OCI-LY7 (cell line): ENCODE results near the gene EIPR1. TPM values are rescaled to one million over a fixed set of nuclear protein-coding genes. Genes with fewer than 3 reads are reported as not detected.

ENCODE experiments used
- BruUV-seq: library from RNA; stranded (reverse); fragments of 400-500 nt; replicated peaks from 2 replicates; lab custom pipeline; 2021; lab: Mats Ljungman, UMichigan
- CTCF ChIA-PET: fragments of 300-600 bp; sonication (Branson Sonifier 250); formaldehyde crosslinking; loops from one replicate; lab custom pipeline; 2022; ENCODE audit warnings: antibody characterized with exemption; ENCODE audit not compliant: unreplicated experiment; lab: Charles Lee
- POLR2A ChIA-PET: fragments of 300-600 bp; sonication (Branson Sonifier 250); formaldehyde crosslinking; loops from one replicate; lab custom pipeline; 2022; ENCODE audit warnings: antibody characterized with exemption; lab: Charles Lee
- DNase-seq: peaks from one replicate; pipeline ENCODE4 v3.0.0-alpha.2; 2015; ENCODE audit warnings: low spot score
- H2AFZ ChIP-seq: fragments of 200-600 bp; sonication (generic), shearing (Covaris generic); 2 replicates; pipeline ENCODE4 v1.6.1; 2014; ENCODE audit warnings: mild to moderate bottlenecking, antibody characterized with exemption, low read length, moderate library complexity
- H3K27ac ChIP-seq: fragments of 200-600 bp; sonication (generic); 2 replicates; pipeline ENCODE4 v1.5.1; 2014; ENCODE audit warnings: mixed run types, low read depth, mild to moderate bottlenecking, moderate library complexity, low read length, inconsistent platforms; ENCODE audit not compliant: poor library complexity, severe bottlenecking
- H3K36me3 ChIP-seq: fragments of 200-600 bp; sonication (generic); 2 replicates; pipeline ENCODE4 v1.6.1; 2014; ENCODE audit warnings: mild to moderate bottlenecking, antibody characterized with exemption, low read length, moderate library complexity, mixed read lengths; ENCODE audit not compliant: insufficient read depth
- H3K4me1 ChIP-seq: fragments of 200-600 bp; sonication (generic); 2 replicates; pipeline ENCODE4 v1.5.1; 2014; ENCODE audit warnings: mild to moderate bottlenecking, low read length; ENCODE audit not compliant: insufficient read depth, poor library complexity, severe bottlenecking
- H3K4me2 ChIP-seq: fragments of 200-600 bp; sonication (generic); 2 replicates; pipeline ENCODE4 v1.6.1; 2014; ENCODE audit warnings: mild to moderate bottlenecking, low read length
- H3K4me3 ChIP-seq: fragments of 200-600 bp; sonication (generic); 2 replicates; pipeline ENCODE4 v1.5.1; 2014; ENCODE audit warnings: mild to moderate bottlenecking, low read depth, low read length; ENCODE audit not compliant: poor library complexity, severe bottlenecking
- H3K79me2 ChIP-seq: fragments of 200-600 bp; sonication (generic); 2 replicates; pipeline ENCODE4 v1.6.1; 2016; ENCODE audit warnings: low read depth, mild to moderate bottlenecking, low read length, moderate library complexity, mixed read lengths; ENCODE audit not compliant: insufficient read depth
- H3K9me2 ChIP-seq: fragments of 200-600 bp; sonication (generic); 2 replicates; pipeline ENCODE4 v1.6.1; 2016; ENCODE audit warnings: mild to moderate bottlenecking, low read length, mixed read lengths; ENCODE audit not compliant: insufficient read depth
- H3K9me3 ChIP-seq: fragments of 200-600 bp; sonication (generic); 2 replicates; pipeline ENCODE4 v1.6.1; 2014; ENCODE audit warnings: mild to moderate bottlenecking, mixed run types, low read length, mixed read lengths
- H4K20me1 ChIP-seq: fragments of 200-600 bp; sonication (generic); 2 replicates; pipeline ENCODE4 v1.6.1; 2014; ENCODE audit warnings: mild to moderate bottlenecking, antibody characterized with exemption, low read length, moderate library complexity, mixed read lengths; ENCODE audit not compliant: insufficient read depth
- EZH2phosphoT487 ChIP-seq: fragments of 200-600 bp; sonication (generic); IDR thresholded peaks from 2 replicates; pipeline ENCODE4 v1.6.1; 2018; ENCODE audit warnings: low read depth, borderline replicate concordance, mild to moderate bottlenecking, mixed run types, antibody characterized with exemption, low read length, moderate library complexity, mixed read lengths
- intact Hi-C: fragments of 100-400 bp; cut with micrococcal nuclease; formaldehyde crosslinking; loops from one replicate; pipeline ENCODE4 v1.10.0; 2022; ENCODE audit not compliant: unreplicated experiment
- total RNA-seq, 2 experiments: library from RNA; depleted of rRNA in 1 of 2; stranded (reverse); fragments of >200 nt in 1 of 2; shearing (Covaris generic) in 1 of 2; gene quantifications; 2 replicates each; pipeline ENCODE4 v1.2.3, GENCODE V29; 2014 to 2022
- TF ChIP-seq, protein P1 (sequence below): fragments of 200-600 bp; sonication (generic); conservative IDR thresholded peaks from 2 replicates; pipeline ENCODE4 v1.5.1; 2014; ENCODE audit warnings: mild to moderate bottlenecking, antibody characterized with exemption, low read length, moderate library complexity, mixed read lengths

The EIPR1 gene
- total RNA-seq, 2 experiments from 2014 or later = 60.5 to 61.7 TPM

- no peaks in the 10 kb centered on the region for H3K9me3 ChIP-seq
- DNase-seq = no peak
Measured at GRCh38 chr2:3301001-3301400, 76.6 kb downstream of the EIPR1 start.

GRCh38 chr2:3300224-3300995, 77.2 kb downstream of the EIPR1 start:
- Histone ChIP-seq H3K4me1 (peaks cover 8% of the 10 kb centered on the region), H3K4me2 (no peak overlapping the region), H3K27ac (no peak overlapping the region), H3K36me3 (peaks cover 25% of the 10 kb centered on the region), H3K4me3 (no peak overlapping the region), H3K9me3 (no peaks in the 10 kb centered on the region), H3K9me2 (no peaks in the 10 kb centered on the region), H3K79me2 (no peaks in the 10 kb centered on the region), H4K20me1 (no peaks in the 10 kb centered on the region), H2AFZ (no peak overlapping the region)
- TF ChIP-seq, protein P1, sequence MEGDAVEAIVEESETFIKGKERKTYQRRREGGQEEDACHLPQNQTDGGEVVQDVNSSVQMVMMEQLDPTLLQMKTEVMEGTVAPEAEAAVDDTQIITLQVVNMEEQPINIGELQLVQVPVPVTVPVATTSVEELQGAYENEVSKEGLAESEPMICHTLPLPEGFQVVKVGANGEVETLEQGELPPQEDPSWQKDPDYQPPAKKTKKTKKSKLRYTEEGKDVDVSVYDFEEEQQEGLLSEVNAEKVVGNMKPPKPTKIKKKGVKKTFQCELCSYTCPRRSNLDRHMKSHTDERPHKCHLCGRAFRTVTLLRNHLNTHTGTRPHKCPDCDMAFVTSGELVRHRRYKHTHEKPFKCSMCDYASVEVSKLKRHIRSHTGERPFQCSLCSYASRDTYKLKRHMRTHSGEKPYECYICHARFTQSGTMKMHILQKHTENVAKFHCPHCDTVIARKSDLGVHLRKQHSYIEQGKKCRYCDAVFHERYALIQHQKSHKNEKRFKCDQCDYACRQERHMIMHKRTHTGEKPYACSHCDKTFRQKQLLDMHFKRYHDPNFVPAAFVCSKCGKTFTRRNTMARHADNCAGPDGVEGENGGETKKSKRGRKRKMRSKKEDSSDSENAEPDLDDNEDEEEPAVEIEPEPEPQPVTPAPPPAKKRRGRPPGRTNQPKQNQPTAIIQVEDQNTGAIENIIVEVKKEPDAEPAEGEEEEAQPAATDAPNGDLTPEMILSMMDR = no peak
- TF ChIP-seq EZH2phosphoT487 = no peak
- ChIA-PET POLR2A (no interaction called here), CTCF (no interaction called here)
- intact Hi-C loops = loop anchor here (5.0 to 10.0 kb wide), 2 partner anchors 296 to 458 kb away; no protein-coding TSS in a partner anchor
- DNase-seq = no peak
- BruUV-seq = no TSS peak

More at GRCh38 chr2:3301001-3301400, 76.6 kb downstream of the EIPR1 start:
- Histone ChIP-seq H3K36me3 (peaks cover 25% of the 10 kb centered on the region), H3K9me2 (no peaks in the 10 kb centered on the region), H3K79me2 (no peaks in the 10 kb centered on the region), H3K4me1 (peaks cover 8% of the 10 kb centered on the region), H2AFZ (no peak overlapping the region), H3K27ac (no peak overlapping the region), H4K20me1 (no peaks in the 10 kb centered on the region), H3K4me2 (no peak overlapping the region), H3K4me3 (no peak overlapping the region)
- POLR2A ChIA-PET = no interaction called here
- CTCF ChIA-PET = no interaction called here
- intact Hi-C loops = loop anchor here (5.0 to 10.0 kb wide), 2 partner anchors 296 to 459 kb away; no protein-coding TSS in a partner anchor
- BruUV-seq = no TSS peak
- no peak for TF ChIP-seq EZH2phosphoT487
- TF ChIP-seq, protein P1 = no peak

DNA sequence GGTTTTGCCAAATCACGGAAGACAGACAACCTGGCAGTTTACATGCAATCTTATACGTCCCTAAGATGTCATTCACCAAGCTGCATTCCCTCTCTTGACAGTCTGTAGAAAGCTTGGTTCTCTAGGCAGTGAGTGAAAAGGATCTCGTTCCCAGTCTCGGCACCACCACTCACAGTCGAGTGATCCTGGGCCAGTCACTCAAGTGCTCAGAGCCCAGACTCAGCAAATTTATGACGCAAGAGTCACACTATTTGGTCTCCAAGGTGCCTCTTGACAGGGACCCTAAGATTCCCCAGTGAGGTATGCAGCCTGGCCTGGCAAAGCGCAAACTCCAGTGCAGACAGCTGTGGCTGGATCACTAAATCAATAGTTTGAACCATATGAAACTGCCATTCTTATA, 77.9 kb downstream of the EIPR1 start:
- Histone ChIP-seq H3K36me3 (peaks cover 25% of the 10 kb centered on the region), H2AFZ (no peak overlapping the region), H3K9me2 (no peaks in the 10 kb centered on the region), H3K79me2 (no peaks in the 10 kb centered on the region), H3K27ac (no peak overlapping the region), H3K4me1 (peaks cover 8% of the 10 kb centered on the region), H3K9me3 (no peaks in the 10 kb centered on the region), H3K4me2 (no peak overlapping the region), H4K20me1 (no peaks in the 10 kb centered on the region), H3K4me3 (no peak overlapping the region)
- ChIA-PET POLR2A (interaction anchor here (0.6 to 0.7 kb wide), 2 partner anchors 365 to 734 kb away, joined by 3 read pairs; no protein-coding TSS in a partner anchor), CTCF (no interaction called here)
- DNase-seq = no peak
- no TSS peak for BruUV-seq
- intact Hi-C loops = loop anchor here (5.0 to 10.0 kb wide), 2 partner anchors 295 to 457 kb away; no protein-coding TSS in a partner anchor
- no peak for TF ChIP-seq EZH2phosphoT487
- TF ChIP-seq, protein P1 = no peak
